DMS53 (cell line): Measurements from ENCODE around the gene STRIT1.
"Not testable (repeated sequence)": the region's sequence is repeated elsewhere in the genome, so short reads cannot be mapped to it uniquely, and the experiment has no call there.

Source experiments
- DNase-seq: peaks from one replicate; lab custom pipeline; 2025; lab: John Stamatoyannopoulos, UW

The STRIT1 gene

GRCh38 chr3:155313300-155313699 is 19.8 kb upstream of the STRIT1 start:
- DNase-seq, result no peak

- DNase-seq, result no peak
These were observed 19.3 kb upstream of the STRIT1 start for GRCh38 chr3:155312781-155313180.

- no peak for DNase-seq
These were observed 16.1 kb upstream of the STRIT1 start for GRCh38 chr3:155309581-155309980.

GRCh38 chr3:155308831-155309230 is 15.3 kb upstream of the STRIT1 start:
- DNase-seq, result no peak

GRCh38 chr3:155307183-155307582 is 13.7 kb upstream of the STRIT1 start:
- no peak for DNase-seq

GRCh38 chr3:155304394-155304793 is 10.9 kb upstream of the STRIT1 start:
- DNase-seq, result no peak

GRCh38 chr3:155303540-155304097 is 10.1 kb upstream of the STRIT1 start:
- no peak for DNase-seq

- no peak for DNase-seq
These were observed 9.4 kb upstream of the STRIT1 start for GRCh38 chr3:155302891-155303290.

GRCh38 chr3:155302481-155302880 is 9.0 kb upstream of the STRIT1 start:
- DNase-seq, result no peak

GRCh38 chr3:155297100-155297499 is 3.6 kb upstream of the STRIT1 start:
- DNase-seq, result no peak

- DNase-seq, result no peak
These were observed 2.9 kb upstream of the STRIT1 start for GRCh38 chr3:155296413-155296812.

- DNase-seq, result no peak
These were observed 790 bp downstream of the STRIT1 start for GRCh38 chr3:155292693-155293092.

- DNase-seq, result no peak
These were observed 1.4 kb downstream of the STRIT1 start for GRCh38 chr3:155292133-155292532.

- DNase-seq, result no peak
These were observed 6.7 kb downstream of the STRIT1 start for GRCh38 chr3:155286736-155287135.

GRCh38 chr3:155285936-155286335 is 7.5 kb downstream of the STRIT1 start:
- no peak for DNase-seq

- peak; percentile 33 for DNase-seq
These were observed 10.1 kb downstream of the STRIT1 start for GRCh38 chr3:155283092-155284056.

- peak; percentile 56 for DNase-seq
These were observed 10.9 kb downstream of the STRIT1 start for GRCh38 chr3:155282385-155283091.

- no peak for DNase-seq
These were observed 11.6 kb downstream of the STRIT1 start for GRCh38 chr3:155281912-155282311.

- DNase-seq, result not testable (repeated sequence)
These were observed 17.4 kb downstream of the STRIT1 start for GRCh38 chr3:155276089-155276488.

- DNase-seq, result not testable (repeated sequence)
These were observed 18.2 kb downstream of the STRIT1 start for GRCh38 chr3:155275159-155275754.

GRCh38 chr3:155274435-155274834 is 19.0 kb downstream of the STRIT1 start:
- not testable (repeated sequence) for DNase-seq

- DNase-seq, result no peak
These were observed 22.2 kb downstream of the STRIT1 start for GRCh38 chr3:155271343-155271613.
